SK-N-DZ (cell line): ENCODE measurements around the gene PDLIM4. TPM values are rescaled to one million over a fixed set of nuclear protein-coding genes. Genes with fewer than 3 reads are reported as not detected.
A peak's percentile ranks its signal among the peaks of the same experiment; 100 is the strongest.

Source experiments
- DNase-seq: peaks from one replicate; pipeline ENCODE4 v3.0.0-alpha.2; 2015; ENCODE audit warnings: low spot score
- polyA plus RNA-seq, 2 experiments: library from polyadenylated mRNA; depleted of rRNA; stranded (reverse); fragments of >200 nt; gene quantifications; 2 replicates each; pipeline ENCODE4 v1.2.3, GENCODE V29; 2014

The PDLIM4 gene, protein sequence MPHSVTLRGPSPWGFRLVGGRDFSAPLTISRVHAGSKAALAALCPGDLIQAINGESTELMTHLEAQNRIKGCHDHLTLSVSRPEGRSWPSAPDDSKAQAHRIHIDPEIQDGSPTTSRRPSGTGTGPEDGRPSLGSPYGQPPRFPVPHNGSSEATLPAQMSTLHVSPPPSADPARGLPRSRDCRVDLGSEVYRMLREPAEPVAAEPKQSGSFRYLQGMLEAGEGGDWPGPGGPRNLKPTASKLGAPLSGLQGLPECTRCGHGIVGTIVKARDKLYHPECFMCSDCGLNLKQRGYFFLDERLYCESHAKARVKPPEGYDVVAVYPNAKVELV
- polyA plus RNA-seq (2014; cell fraction: cytosol; rRNA removed): 32.8 and 35.3 TPM in 2 replicates
- polyA plus RNA-seq (2014; cell fraction: nucleus; rRNA removed): 25.6 and 37.1 TPM in 2 replicates

DNA sequence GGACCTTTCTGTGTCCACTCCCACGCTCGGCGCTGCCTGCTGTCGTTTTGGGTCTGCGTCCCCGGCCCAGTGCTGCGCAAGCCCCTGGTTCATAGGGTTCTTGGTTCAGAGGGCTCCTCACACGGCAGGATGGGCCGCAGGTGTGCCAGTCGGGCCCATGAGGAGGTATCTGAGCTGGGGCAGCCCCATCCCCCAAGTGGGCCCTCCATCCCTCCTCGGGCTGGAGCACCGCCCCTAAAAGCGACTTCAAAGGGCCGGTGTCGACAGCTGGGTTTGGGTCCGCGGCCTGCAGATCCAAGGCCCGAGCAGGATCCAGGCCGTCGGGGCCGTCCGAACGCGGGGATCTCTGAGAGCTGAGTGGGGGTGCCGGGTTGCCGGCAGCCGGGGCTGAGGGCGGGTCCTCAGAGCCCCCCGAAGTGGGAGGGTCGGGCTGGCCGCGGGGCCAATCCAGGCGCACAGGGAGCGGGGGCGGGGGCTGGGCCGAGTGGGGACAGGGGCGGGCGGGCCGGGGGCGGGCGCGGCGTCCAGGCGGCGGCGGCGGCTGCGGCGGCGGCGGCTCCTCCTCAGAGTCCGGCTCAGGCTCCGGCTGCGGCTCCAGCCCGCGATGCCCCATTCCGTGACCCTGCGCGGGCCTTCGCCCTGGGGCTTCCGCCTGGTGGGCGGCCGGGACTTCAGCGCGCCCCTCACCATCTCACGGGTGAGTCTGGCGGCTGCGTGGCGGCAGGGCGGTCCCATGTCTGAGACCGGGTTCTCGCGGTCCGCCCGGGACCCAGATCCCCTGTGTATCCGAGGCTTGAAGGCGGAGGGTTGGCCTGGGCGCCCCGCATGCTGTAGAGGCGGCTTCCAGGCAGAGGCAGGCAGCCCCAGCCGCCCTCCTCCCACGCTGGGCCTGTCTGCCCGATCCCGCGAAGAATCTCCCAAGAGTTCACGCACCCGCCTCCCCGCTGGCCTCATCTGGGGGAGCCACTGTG is at the start of gene PDLIM4:
Gene PDLIM4, plus strand, starts transcription at position 566 of the 971 bp plus-strand sequence. Its CDS starts 39 bp downstream, at position 605.
- peak; percentile 54 for DNase-seq

DNA sequence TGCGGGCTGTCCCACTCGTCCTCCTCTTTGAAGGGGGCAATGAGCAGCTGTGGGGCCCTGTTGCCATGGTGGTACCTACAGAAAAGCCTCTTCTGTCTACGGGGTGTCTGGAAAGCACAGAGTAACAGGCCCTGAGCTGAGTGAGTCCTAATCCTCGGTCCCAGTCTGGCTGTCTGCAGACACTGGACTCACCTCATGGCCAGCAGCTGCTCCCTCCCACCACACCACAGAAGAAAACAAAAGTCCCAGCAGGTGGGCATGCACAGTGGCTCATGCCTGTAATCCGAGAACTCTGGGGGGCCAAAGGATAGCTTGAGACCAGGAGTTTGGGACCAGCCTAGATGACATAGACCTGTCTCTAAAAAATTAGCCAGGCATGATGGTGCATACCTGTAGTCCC is 49.7 kb upstream of the PDLIM4 start:
- DNase-seq: no peak

DNA sequence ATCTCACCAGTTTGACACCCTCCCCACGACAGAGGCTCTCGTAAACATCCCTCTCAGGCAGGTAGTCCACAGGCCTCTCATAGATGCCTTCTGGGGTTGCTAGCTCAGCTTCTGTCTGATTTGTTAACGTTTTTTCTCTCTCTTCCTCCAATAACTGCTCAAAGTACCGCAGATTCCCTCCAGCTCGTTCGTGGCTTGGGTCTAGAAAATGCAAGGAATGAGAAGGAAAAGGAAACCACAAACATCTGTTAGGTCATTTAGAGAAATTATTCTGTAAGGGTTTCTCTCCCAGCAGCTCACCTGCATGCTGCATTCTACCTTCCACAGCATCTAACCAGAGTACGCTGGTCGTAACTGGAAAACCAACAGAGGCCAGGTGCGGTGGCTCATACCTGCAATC is 48.4 kb upstream of the PDLIM4 start:
- DNase-seq: no peak

DNA sequence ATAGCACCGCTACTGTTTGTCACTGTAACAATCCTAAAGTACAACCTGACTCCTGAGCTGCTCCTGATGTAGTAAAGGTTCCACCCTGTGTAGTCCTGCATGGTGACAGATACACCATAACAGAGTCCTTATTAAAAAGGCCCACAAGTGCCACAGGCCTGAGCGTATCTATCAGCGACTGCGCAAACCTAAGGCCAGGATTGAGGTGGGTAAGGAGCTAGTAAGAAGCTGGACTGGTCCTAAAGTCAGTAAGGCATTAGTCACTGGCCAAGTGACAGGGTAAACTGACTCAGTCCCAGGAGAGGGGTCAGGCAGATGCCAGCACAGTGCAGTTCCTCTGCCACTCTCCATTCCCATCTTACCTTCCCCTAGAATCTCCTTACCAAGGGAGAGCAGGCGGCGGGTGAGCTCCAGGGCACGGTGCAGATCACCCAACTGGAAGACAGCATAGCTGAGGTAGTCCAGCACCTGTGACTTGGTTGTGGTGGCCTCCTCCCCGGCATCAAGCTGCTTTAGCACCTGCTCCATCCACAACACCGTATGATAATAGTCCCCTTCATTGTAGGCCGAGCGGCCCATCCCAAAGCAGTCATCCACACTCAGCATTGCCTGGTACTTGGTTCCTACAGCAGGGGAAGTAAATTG is 47.5 kb upstream of the PDLIM4 start:
- no peak for DNase-seq

DNA sequence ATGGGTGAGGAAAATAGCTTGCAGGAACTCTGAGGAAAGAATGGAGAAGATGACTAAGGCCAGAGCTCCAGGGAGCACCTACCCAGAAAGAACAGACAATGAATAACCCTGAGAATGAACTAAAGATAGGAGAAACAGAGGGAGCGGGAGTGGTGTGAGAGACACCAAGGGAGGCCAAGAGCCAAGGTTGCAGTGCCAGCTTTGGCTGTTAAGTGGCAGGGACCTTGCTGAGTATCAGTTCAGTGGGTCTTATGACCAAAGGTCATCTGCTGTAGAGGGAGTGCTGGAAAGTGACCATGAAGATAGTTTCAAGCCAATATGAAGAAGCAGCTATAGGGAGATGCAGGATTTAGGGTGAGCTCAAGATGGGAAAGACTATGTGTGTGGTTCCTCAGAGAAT is 46.6 kb upstream of the PDLIM4 start:
- DNase-seq: no peak

DNA sequence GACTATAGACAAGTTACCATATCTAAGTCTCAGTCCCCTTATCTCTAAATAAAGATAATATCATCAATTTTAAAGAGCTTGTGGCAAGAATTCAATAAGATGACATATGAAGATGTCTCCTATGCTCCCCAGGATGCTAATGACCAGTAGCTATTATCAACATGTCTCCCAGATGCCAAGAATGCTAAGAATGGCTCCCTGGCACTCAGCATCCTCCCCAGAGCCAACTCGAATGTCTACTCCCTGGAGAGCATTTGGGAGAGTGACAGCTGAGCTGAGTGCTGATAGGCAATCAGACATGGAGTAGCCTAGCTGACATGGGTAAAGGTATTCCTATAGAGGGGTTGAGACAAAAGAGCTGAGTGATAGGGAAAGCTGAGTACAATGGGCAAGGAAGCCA is 45.7 kb upstream of the PDLIM4 start:
- DNase-seq: no peak

DNA sequence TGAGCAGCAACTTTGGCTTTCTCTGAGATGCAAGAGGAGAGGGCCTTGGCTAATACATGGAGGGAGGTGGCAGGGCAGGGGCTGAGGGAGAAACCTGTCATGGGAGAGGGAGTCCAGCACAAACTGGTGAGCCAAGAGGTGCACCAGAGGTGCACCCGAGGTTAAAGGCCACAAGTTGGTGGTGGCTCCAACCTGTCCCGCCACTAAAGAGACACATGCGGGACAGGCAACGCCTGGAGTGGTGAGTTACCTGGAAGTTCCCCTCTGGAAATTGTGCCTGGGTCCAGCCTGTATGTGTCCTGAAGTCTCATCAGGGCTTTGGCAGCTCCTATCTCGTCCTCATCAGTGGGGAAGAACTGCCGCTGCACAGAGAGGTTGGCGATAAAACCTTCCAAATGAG is 43.8 kb upstream of the PDLIM4 start:
- no peak for DNase-seq

DNA sequence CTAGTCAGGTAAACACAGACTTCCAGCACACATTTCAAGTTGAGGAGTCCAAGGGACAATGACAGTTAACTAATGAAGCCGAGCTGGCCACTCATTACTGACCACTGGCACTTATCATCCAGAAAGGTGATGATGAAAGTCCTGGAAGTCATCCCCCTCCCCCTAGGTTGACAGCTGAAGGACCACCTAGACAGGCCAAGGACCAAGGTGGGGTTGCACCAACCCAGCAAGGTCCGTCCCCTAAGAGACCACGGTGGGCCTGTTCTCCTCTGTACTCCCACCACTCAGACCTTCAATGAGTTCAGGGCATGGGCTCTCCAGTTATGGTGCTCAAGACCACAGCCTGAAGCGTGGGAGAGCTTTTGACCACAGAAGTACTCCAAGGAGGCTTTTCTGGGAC is 43.0 kb upstream of the PDLIM4 start:
- no peak for DNase-seq

DNA sequence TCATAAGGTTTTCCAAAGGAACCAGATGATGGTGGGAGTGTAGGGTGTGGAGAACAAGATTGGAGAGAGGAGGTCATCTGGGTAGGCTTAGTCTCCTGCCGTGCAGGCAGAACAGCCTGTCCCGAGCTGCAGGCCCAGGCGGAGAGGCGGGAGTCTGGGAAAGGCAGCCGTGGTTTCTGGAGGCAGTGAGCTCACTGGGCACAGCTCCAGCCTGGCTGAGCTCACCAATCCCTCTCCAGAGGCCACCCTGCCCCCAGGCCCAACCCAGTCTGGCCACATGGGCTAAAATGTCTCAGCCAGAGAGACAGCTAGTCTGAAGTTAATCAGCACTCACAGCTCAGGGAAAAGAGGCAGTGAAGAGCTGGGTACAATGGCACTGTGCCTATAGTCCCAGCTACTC is 42.2 kb upstream of the PDLIM4 start:
- DNase-seq: no peak

DNA sequence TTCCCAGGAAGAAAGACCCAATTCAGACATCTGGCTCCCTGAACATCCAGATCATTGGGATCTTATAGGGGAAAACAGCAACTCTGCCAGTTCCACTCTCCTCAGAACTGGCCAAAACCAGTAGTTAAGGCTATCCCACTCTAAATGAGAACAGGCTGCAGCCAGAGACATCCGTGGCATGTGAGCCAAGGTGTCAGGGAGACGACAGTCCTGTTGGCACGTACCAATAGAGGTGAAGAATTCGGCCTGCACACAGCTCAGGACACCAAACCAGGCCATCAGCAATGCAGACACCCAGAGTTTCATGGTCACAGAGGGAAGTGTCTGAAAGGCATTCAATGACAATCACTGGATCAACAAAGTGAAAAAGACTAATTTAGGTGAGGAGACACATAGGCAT is 39.2 kb upstream of the PDLIM4 start:
- no peak for DNase-seq

DNA sequence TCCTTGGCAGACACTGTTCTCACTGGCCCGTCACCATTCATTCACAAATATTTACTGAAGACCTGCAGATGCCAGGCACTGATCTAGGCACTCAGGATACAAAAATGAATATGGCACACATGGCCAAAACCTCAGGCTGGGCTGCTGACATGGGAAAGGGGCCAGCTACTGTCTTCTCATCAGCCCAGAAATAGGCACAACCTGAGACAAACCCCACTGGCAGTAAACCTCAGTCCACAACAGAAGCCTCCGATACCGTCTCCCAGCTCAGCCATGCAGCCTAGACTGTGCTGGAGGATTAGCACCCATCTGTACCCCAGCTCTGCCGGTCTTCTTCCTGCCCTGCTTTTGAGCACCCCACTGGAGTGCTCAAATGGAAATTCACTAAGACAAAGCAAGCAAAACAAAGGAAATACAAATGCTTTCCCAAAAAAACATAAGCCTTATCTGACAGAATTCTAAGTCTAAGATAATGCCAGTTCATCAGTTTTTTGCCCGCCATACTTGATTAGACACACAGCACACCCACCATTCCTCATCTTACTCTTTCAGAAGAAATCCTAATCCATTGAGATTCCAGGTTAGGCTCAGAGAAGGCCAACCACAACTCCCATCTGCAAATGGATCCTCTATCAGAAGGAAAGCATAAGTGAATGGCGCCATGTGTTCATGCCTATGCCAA is 38.1 kb upstream of the PDLIM4 start:
- DNase-seq: no peak

DNA sequence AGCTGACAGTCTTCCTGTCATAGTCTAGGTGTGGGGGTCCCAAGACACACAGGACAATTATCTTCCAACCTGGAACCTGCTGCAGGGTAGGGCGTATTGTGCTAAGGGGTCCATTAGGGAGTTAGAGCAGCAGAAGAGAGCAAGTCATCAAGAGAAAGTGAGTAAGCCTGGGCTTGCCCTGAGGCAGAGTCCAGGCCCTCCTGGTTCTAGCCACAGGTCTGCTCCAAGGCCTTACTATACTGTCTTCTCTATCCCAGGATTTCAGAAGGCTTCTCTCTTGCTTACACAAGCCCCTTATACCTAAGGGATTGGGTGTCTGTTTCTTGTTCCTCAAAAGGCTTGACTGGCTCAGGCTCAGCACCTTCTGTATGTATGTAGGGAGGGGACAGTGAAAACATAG is 37.5 kb upstream of the PDLIM4 start:
- no peak for DNase-seq

DNA sequence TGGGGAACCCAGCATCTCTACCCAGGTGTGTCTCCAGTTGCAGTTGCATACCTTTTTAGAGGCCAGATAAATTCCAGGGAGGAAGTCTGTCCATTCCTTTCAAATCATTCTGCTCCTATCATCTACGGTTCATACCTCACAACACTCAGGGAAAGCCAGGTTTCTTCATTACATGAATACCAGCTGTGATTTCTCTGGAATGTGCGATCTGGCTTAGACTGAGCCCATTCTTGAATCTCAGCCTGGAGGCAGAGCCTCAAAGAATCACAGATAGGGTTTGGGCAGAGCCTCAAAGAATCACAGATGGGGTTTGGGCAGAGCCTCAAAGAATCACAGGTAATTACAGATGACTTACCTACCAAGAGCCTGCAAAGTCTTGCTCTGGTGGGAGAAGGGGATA is 37.0 kb upstream of the PDLIM4 start:
- DNase-seq: no peak

DNA sequence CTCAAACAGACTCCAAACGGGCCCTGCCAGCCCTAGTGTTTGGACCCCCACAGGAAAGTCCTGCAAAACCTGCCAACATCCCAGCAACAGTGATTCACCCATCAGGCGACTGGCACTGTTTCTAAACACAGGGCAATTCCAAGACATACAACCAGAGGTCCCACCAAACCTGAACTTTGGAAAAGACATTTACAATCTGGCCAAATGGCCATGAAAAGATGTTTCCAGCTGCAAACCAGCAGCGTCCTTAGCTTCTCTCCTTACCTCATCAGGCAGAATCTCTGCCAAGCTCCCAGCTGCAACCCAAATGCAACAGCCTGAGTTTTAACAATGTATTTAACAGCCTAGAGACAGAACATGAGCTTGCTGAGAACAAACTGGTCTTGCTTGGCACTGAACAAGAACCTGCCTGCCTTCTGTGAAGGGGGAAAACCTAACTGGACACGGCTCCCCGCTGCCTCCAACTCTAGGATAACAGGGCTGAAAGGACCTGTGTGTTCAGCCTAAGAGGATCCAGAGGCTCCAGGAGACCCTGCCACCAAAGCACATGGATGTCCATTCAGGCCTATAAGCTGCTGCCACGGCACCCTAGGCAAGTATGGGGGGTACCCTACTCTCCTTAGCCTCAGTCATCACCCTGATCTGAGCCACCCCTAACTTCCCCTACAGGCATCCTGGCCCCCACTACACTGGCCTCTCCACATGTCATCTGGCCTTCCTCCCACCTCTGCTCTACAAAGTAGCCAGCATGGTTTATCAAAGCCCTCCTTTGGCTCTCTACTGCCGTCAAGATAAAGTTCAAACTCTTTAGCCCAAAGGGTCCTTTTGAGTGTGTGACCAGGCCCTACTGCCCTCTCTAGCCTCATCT is 35.5 kb upstream of the PDLIM4 start:
- DNase-seq: no peak

DNA sequence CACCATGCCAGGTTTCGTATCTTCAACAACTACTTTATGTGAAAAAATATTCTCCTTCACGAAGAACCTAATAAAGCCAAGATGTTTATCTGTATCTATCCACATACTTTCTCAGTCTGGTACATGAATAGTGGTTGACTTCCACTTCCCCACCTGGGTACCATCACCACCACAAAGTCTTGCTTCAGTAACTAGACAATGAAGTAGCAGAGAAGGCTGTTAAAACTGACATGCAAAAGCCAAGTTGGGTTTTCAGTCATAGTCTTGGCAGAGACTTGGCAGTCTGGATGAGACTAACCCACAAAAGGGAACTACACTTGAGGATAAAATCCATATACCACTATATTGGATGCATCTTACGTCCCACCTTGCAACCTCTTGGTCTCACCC is 34.9 kb upstream of the PDLIM4 start:
- DNase-seq: no peak

DNA sequence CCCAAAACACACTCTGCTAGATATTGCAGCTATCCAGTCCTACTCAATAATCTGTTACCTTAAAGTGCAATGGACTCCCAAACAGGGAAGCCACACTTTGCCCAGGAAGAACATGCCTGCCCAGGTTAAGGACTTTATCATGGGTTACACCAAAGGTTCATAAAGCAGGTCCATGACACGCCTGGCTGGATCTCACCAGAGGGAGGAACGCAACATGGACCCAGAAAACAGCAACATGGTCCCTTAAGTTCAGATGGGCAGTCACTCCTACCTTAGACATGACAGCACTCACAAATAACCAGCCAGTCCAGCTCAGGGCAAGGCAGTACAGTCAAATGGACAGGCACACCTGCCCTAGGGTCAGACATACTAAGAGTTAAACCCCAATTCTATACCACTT is 33.6 kb upstream of the PDLIM4 start:
- no peak for DNase-seq

DNA sequence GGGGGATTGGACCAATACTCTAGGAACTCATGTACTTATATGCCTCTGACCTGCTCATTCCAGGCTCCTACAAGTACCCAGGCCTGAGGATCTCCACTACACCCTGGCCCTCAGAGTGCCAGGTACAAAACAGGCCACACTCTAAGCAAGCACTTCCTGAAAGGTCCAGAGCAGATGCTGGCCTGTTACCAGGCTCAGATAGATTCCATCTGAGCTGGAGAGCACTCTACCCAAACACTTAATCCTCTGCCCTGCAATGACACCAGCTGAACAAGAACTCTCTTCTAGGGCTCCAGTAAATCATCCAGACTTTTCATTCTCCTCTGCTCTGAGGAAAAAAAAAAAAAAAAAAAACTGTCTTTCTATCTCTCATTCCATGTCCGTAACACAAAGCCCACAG is 32.8 kb upstream of the PDLIM4 start:
- DNase-seq: no peak

DNA sequence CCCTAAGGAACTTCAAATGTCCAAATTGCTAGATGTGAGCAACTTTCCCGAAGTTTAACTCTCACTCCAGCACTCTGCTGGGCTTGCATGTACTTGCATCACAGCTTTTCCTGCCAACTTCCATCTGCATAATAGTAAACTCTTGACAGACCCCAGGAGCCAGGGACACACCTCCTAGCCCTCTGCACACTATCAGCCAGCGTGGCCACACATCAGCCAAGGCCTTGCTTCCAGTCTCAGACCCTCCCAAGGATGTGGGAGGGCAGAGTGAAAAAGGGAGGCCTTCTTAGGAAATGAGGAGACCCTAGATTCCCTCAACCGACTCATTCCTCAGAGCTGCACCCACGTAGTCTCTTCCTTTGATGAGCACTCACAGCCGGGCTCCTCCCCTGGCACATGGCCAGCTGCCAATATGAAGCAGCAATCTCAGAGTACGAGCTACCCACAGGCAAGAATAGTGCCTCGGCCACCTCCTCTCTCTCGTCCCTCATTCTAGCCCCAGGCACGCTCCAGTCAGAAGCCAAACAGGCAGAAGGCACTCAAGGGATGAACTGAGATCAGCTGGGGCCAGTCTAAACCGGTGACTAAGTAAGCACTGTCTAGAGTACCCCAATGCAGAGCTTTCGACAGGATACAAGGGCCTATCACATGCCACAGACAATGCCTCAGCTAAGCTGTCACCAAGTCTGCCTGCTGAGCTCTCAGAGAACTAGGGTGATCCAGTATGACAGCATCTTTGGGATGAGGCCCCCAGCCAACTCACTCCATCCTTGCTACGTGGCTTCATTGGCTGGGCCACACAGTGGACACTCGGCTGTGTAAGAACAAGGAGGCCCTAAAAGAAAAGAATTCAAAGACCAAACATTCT is 32.1 kb upstream of the PDLIM4 start:
- no peak for DNase-seq

DNA sequence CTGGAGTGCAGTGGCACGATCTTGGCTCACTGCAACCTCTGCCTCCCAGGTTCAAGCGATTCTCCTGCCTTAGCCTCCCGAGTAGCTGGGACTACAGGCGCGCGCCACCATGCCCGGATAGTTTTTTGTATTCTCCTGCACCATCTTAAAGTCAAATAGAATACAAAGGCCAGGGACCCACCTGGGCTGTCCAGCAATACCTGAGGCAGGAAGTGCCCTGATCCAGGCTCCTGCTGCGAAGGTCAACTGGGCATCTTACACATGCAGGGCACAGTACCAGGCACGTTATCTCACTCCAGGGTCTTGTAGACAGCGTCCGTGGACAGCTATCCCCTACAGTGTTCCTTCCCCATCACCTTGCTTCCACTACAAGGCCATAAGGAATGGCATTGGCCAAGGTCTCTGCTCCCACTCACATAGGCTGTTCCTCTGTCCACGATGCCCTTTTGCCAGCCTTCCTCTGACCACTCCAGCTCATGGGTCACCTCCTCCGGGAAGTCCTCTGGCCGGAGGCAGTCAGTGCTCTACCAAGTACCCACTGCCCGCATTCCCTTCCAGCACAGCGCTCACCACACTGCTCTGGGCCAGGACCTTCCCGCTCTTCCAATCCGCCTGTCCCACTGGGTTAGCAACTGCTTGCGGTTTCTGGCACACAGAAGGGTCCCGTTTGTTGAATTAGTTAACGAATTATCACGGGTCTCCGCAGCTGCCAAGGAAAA is 30.8 kb upstream of the PDLIM4 start:
- DNase-seq: no peak
